Measurements from ENCODE around the gene C19orf47. TPM values are rescaled to one million over a fixed set of nuclear protein-coding genes. Genes with fewer than 3 reads are reported as not detected.
"Not testable (repeated sequence)": the region's sequence is repeated elsewhere in the genome, so short reads cannot be mapped to it uniquely, and the experiment has no call there.

C19orf47 gene
- total RNA-seq, 1 donor from 2014 or later: 7.4 TPM

DNA sequence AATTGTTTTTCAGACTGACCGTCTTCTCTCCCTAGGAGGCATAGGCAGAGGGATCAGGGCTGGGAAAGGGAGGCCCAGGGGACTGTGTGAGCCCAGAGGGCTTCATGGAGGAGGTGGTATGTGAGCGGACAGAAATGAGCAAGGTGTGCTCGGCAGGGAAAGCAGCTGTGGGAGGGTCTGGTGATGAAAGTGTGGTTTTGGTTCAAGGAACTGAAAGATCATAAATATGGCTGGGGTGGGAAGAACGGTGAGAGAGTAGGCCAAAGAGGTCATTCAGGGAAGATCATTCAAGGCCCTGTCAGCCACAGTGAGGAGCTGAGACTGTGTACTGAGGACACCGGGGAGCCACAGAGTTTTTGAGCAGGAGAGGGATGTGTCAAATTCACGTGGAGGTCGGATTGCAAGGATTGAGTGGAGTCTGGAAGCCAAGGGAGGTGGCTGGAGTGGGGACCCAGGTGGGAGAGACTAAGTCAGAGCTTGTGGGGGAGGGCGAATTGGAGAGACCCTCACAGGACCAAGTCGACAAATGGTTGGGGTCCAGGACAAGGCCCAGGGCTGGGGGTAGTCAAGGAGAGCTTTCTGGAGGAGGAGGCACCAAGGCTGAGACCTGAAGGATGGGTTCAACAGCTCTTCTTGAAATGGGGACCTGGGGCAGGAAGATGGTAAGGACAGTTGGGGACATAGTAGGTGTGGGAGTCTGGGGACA is 7.9 kb upstream of the C19orf47 start:
- DNase-seq (ENCODE audit: low read depth, low spot score): no peak

DNA sequence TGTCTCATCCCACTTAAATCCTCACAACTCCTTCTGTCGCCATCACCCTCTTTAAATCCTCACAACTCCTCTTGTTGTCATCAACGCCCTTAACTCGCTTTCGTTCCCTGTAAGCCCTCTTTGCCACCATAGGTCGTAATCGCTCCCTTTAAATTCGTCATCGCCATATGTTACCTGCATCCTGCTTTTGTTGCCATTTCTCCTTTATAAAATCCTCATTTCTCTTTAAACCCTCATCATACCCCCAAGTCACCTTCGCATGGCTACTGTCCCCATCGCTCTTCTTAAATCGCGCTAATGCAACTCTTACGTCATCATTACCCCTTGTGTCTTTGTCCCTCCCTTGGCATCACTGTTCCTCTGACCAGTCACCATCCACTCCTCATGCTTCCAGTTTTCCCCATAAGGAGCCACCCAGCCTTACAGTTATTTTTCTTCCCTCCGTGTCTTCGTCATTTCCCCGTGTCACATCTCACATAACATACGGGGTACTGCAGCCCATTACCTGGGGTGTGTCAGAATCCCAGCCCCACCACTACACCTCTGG is 837 bp upstream of the C19orf47 start:
- no peak for DNase-seq (ENCODE audit: low read depth, low spot score)

DNA sequence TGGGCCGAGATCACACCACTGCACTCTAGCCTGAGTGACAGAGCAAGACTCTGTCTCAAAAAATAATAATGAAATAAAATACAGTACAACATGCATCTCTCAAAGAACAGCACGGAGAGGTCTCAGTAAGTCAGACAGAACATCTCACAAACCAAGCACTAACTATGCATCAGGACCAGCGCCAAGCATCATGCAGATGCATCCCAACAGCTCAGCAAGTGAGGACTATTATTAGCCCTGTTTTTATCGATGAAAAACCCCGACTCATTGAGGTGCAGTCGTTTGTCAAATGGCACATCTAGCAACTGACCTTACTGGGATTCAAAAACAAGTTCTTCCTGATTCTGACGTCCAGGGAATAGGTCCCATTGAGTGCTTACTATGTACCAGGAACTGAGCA is 3.8 kb downstream of the C19orf47 start:
- DNase-seq (ENCODE audit: low read depth, low spot score): no peak

DNA sequence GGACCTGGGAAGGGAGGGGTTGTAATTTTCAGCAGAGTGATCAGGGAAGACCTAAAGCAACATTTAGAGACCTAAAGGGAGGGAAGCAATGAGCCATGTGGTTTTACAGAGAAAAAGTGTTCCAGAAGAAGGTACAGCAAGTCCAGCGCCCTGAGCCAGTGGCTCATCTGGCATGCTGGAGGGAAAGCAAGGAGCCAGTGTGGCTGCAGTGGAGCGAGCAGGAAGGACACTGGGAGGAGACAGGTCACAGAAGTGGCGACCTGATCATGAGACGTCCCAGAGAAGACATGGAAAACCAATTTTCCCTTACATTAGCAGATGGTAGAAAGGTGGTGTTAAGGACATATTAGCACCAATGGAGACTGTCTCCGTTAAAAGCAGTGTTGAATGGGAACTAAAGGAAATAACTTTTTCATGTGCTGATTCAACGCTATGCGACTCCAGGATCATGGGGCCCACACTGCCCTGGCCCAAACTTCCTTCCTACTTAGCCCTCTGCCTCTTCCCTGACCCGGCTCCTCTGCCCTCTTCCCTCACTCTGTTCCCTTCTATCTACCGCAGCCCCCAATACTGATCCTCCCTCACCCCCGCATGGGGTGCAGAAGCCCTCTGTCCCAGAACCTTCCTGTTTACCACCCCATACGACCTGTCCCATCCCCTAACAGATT is 5.4 kb downstream of the C19orf47 start:
- no peak for DNase-seq (ENCODE audit: low read depth, low spot score)

DNA sequence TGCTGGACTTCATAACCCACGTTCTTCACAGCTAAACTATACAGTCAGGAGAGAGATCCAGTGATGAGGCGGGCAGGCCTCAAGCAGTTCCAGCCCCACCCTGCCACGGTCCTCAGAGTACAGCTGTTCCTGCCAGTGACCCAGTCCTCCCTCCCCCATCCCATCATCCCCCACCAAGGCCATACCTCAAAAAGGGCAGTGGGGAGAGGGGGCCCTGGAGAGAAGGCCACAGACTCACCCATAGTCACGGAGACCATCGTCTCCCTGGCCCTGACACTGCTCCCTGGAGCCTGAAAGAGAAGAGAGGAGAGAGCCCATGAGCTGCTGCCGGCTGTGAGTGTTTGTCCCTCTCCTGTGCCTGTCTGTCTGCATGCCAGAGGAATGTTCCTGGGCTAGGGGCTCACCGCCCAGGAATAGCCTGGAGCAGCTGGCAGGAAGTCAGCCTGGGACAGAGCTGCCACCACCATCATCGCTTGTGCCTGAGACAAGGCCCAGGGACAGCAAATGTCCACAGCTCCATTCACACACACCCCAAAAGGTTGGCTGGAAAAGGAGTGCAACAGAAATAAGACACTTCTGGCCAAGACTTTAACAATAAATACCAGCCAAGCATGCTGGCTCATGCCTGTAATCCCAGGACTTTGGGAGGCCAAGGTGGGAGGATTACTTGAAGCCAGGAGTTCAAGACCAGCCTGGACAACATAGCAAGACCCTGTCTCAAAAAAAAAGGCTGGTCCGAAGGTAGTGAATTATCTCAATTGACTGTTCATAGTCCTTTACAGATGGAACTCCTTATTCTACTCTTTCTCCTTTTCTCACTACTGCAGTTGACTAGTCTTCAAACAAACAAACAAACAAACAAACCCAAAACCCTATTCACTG is 6.4 kb downstream of the C19orf47 start:
- no peak for DNase-seq (ENCODE audit: low read depth, low spot score)

DNA sequence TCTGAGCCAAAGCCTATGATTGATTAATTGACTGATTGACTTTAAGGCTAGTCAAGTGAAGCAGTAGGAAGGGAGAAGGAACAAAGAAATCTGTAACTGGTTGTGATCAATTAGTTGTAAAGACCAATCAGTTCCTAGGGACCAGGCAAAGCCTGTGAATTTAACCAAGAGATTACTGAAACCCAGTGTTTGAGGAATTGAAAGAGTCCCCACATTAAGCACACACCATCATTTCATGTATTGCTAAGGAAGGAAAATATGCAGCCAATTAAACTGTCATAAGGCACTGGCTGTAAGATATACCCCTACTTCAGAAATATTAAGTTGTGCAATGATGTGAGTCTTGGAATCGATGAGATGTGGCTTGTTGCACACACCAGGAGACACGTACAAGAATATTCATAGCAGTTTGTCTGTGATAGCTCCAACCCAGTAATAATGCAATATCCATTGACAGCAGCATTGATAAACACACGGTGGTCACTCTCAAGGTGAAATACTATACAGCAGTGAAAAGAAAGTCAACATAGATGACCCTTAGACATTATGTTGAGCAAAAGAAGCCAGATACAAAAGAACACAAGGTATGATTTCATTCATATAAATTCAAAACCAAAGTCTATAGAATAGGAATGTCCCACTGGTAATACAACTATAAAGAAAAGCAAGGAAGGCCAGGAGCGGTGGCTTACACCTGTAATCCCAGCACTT is 9.0 kb downstream of the C19orf47 start:
- no peak for DNase-seq (ENCODE audit: low read depth, low spot score)

DNA sequence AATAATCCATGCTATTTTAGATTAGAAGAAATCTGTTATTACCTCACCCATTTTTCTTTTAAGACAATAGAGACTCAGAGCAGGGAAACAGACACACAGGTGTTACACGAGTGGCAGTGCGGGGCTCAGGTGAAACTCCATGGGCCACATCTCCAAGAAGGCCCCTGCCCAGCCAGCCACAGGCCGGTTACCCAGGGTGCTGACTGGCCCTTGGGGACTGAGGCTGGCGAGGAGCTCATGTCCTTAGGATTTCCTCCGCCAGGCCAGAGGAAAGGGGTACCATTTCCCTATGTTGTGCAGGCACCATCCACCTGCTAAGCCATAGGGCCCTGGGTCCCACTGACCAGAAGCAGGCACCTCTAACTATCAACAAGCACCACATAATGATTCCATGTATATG is 10.6 kb downstream of the C19orf47 start:
- DNase-seq (ENCODE audit: low read depth, low spot score): no peak

DNA sequence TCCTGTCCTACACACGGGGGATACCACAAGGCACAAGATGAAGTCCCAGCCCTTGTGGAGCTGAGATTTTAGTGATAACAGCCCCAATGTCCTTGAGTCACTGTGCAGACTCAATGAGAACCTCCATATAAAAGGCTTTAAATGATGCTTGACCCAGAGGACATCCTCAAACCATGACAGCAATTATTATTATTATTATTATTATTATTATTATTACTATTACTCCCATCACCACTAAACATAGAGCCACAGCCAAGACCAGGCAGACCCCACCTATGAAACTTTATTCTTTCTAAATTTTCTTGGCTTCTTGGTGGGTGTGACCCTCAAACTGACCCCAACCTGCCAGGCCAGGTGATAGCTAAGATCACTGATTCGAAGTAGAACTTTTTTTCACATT is 11.1 kb downstream of the C19orf47 start:
- DNase-seq (ENCODE audit: low read depth, low spot score): no peak

DNA sequence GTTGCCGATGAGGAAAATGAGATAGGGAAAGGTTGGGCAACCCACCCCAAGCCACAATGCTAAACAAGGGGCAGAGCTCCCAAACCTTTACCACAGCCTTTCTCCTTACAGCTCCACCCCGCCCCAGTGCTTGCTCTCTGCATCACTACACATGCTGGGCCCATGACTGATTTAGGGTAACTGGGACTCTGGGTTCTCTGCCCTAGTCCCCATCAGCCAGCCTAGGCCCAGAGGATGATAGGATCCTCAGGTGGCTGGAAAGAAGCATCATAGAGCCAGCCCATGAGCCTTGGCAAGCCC is 11.6 kb downstream of the C19orf47 start:
- no peak for DNase-seq (ENCODE audit: low read depth, low spot score)

DNA sequence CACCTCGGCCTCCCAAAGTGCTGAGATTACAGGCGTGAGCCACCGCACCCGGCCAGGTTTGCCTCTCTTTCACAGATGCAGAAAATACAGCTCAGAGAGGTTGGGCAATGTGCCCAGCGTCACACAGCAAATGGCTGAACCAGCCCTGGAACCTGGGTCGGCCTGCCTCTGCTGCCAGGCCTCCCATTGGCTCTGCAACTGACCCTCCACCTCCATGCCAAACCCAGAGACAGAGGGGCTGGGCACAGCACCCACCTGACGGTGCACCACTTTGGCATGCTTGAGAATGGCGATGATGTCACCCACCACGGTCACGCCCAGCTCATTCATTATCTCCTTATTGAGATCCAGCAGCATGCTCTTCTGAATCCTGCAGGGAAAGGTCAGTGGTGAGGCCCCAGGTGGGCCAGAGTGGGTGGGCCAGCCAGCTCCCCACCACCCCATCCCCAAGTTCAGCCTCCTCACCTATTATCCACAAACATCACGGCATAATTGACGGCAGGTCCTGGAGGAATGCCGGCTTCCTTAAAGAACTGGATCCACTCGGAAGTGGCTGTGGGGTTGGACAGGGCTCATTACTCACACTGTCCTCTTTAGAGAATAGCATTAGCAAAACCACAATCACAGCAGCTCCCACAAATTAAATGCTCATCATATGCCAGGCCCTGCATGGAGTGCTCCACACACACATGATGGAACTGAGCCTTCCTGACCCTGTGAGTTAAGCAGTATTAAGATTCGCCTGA is 12.2 kb downstream of the C19orf47 start:
- no peak for DNase-seq (ENCODE audit: low read depth, low spot score)

DNA sequence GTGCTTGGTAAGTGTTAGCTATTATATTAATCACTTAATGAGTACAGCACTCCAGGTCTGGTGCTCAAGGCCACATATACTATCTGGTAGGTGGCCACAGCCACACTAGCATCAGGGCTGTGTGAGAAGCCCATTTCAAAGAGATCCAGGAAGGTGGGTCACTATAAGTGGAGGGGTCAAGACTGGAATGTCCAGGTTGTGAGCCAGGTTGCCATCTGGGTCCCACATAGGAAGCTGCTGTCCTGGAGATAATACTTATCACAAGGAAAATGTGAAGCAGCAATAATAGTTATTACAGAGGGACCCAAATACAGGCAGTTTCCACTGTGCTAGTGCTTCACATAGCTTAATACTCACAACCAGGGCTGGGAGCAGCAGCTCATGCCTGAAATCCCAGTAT is 13.1 kb downstream of the C19orf47 start:
- no peak for DNase-seq (ENCODE audit: low read depth, low spot score)

DNA sequence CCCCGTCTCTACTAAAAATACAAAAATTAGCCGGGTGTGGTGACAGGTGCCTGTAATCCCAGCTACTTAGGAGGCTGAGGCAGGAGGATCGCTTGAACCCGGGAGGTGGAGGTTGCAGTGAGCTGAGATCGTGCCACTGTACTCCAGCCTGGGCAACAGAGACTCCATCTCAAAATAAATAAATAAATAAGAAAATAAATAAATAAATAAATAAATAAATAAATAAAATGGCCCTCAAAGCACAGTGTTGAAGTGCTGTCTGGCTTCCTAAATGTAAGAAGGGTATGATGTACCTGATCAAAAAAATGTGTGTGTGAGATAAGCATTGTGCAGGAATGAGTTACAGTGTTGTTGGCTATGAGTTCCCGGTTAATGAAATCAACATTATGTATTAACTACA is 15.1 kb downstream of the C19orf47 start:
- DNase-seq (ENCODE audit: low read depth, low spot score): not testable (repeated sequence)

DNA sequence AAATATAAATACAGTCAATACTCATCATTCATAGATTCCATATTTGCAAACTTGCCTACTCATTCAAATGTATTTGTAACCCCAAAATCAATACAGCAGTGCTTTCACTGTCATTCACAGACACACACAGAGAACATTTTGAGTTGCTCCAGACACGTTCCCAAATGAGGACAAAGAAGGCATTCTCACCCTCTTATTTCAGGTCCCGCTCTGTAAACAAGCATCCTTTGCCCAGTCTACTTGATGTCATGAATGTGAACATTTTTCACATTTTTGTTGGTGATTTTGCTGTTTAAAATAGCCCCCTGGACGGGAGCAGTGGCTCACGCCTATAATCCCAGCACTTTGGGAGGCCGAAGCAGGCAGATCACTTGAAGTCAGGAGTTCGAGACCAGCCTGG is 15.5 kb downstream of the C19orf47 start:
- no peak for DNase-seq (ENCODE audit: low read depth, low spot score)

DNA sequence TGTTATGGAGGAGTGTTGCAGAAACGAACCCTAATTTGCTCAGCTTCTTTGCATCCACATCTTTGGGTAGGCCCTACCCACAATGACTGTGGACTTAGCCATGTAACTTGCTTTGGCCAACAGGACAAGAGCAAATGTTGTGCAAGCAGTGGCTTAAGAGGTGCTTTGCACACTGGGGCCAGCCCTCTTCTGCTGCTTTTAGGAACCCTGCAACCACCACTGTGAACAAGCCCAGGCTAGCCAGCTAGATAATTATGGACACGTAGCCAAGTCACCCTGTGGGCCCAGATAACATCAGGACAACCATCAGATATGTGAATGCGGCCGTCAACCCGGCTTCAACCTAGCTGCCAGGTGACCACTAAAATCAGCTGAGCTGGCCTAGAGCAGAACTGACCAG is 17.1 kb downstream of the C19orf47 start:
- DNase-seq (ENCODE audit: low read depth, low spot score): no peak

DNA sequence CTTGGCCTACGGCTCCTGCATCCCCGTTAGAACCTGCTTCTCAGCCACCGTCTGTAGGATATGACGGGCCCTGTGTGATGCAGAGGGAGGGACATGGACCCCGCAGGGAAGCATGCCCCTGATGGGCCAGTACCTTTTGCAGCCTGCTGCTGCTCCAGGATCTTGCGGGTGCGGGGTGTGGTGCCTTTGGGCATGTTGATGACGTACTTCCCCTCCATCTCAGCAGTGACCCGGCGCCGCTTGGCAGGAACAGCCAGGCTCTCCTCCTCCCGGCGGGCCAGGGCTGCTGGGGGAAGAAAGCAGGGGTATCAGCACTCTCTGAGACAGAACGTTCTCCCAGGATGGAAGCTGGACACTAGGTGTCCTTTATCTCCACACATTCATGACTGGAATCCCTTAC is 22.0 kb downstream of the C19orf47 start:
- DNase-seq (ENCODE audit: low read depth, low spot score): no peak

DNA sequence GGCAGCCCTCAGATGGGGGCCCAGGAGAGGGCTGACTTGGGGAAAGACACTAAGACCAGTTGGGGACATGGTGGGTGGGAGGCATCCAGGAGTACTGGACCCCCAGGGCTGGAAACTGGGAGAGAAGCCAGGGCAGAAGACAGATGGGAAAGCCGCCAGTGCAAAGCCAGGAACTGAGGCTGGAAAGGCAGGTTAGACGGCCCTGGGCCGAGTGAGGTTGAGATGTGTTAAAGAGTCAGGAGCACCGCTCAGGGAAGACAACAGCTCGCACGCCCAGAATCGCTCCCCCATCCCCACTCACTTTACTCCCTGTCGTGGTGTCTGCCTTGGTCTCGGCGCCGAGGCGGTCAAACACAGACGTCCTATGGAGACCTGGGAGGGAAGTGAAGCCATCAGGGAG is 24.5 kb downstream of the C19orf47 start:
- no peak for DNase-seq (ENCODE audit: low read depth, low spot score)

DNA sequence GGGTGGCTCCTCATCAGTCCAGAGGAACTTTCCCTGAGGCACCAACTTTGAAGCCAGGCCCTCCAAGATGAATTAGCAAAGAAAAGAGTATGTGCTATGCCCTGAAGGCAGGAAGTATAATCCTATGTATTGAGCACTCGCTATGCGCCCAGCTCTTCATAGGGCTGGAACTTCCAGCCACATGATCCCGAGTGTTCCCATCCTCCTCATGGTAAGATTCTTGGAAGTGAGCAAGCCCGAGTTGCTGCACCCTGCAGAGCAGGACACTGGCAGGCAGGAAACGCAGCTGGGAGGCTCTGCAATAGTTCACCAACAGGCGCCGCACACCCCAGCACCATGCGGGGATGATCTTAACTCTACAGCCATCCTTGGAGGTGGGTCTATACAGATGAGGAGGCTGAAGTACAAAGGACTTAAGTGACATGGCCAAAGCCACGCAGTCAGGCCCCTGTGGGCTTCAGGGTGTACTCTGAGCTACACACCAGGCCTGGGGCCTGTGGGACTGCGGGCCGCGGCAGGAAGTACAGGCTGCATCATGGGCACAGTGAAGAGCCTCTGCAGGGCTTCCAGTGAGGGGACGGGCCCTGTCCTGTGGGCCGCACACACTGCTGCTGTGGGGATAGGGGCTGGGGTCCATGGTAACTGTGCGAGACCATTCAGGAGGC is 25.1 kb downstream of the C19orf47 start:
- DNase-seq (ENCODE audit: low read depth, low spot score): no peak

DNA sequence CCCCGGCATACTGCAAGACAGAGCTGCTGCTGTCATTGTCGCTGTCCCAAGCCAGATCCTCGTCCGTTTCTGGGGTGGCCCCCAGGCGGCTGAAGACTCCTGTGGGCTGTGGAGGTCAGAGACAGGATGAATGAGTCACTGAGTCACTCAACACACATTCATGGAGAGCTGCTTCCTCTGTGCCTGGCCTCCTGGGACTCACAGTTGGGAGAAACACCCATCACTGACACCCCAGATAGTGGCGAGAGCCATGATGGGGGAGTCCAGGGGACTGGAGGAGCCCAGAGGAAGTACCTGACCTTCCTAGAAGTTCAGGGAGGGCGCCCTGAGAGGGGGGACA is 26.0 kb downstream of the C19orf47 start:
- DNase-seq (ENCODE audit: low read depth, low spot score): no peak

DNA sequence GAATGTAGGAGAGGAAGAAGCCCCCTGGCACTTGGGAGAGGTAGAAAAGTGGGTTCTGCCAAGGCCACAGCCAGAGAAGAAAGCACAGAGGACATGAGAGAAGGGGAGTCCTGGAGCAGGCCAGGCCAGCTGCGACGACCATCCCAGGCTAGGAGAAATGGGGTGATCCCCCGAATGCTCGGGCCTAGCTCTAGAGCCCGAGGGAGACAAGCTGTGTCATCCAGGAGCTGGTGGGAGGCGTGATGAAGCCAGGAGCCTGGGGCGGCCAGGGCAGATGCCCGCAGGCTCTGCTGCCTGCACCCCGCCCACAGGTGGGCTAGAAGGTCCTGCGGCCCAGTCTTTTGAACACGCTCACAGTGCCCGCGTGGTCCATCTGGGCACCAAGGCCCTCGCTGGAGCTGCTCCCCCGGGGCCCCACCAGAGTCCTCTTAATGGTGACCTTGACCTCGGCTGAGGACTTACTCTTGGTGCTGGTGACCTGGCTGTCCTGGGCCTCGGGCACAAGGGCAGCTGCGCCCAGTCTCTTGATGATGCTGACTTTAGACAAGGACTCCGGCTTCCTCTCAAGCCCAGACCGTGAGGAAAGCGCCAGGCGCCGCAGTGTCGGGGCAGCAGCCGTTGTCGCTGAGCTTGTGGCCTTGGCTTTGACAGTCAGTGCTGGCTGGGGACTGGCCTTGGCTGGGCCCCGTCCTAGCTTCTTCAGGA is 26.5 kb downstream of the C19orf47 start:
- DNase-seq (ENCODE audit: low read depth, low spot score): no peak

DNA sequence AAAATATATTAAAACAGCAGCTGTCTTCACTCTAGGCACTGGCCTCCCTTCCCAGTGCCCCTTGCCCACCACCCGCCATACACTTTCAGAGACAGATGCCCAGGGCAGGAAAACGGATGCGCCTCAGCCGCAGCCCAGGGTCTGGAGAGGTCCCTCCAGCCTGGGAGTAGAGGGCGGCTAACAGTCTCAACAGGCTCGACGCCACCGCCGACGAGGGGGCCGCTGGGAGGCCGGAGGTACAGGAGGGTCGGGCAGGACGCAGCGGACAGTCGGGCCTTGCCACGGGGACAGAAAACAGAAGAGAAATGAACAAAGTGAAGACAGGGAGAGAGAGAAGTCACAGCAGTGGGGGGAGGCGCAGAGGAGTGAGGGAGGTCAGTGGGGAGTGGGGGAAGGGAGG is 27.1 kb downstream of the C19orf47 start:
- no peak for DNase-seq (ENCODE audit: low read depth, low spot score)

All from pulmonary artery endothelial cell (primary cell).